Measurements from ENCODE around the gene HSDL2. TPM values are rescaled to one million over a fixed set of nuclear protein-coding genes. Genes with fewer than 3 reads are reported as not detected.
"Not testable (repeated sequence)": the region's sequence is repeated elsewhere in the genome, so short reads cannot be mapped to it uniquely, and the experiment has no call there.

The HSDL2 gene
- total RNA-seq, 6 experiments from 2014 or later = 31.7 to 38.6 (median 33.5) TPM

GRCh38 chr9:112366591-112366990 lies 13.3 kb upstream of the HSDL2 start:
- H3K27ac Mint-ChIP-seq = no peak overlapping the region
- TF ChIP-seq, protein P1, sequence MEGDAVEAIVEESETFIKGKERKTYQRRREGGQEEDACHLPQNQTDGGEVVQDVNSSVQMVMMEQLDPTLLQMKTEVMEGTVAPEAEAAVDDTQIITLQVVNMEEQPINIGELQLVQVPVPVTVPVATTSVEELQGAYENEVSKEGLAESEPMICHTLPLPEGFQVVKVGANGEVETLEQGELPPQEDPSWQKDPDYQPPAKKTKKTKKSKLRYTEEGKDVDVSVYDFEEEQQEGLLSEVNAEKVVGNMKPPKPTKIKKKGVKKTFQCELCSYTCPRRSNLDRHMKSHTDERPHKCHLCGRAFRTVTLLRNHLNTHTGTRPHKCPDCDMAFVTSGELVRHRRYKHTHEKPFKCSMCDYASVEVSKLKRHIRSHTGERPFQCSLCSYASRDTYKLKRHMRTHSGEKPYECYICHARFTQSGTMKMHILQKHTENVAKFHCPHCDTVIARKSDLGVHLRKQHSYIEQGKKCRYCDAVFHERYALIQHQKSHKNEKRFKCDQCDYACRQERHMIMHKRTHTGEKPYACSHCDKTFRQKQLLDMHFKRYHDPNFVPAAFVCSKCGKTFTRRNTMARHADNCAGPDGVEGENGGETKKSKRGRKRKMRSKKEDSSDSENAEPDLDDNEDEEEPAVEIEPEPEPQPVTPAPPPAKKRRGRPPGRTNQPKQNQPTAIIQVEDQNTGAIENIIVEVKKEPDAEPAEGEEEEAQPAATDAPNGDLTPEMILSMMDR (IDR thresholded peaks at IDR 0.05) = peak; percentile 48
- no peak overlapping the region for H3K4me3 Mint-ChIP-seq
- H3K27me3 Mint-ChIP-seq (ENCODE audit: insufficient read depth) = no peaks in the 10 kb centered on the region; the same call in 1 of the 2 replicates
- no peaks in the 10 kb centered on the region for H3K4me1 Mint-ChIP-seq (ENCODE audit: low read depth)
- no peak for DNase-seq
- no peaks in the 10 kb centered on the region; the same call in none of the 2 replicates for H3K36me3 Mint-ChIP-seq (ENCODE audit: low read depth)
- peaks cover 5% of the 10 kb centered on the region; the same call in 1 of the 2 replicates for H3K9me3 Mint-ChIP-seq

GRCh38 chr9:112367465-112367864 lies 12.4 kb upstream of the HSDL2 start:
- no peak for DNase-seq
- Mint-ChIP-seq H3K4me1 (ENCODE audit: low read depth) (no peaks in the 10 kb centered on the region), H3K36me3 (ENCODE audit: low read depth) (no peaks in the 10 kb centered on the region; the same call in none of the 2 replicates), H3K27ac (no peak overlapping the region), H3K27me3 (ENCODE audit: insufficient read depth) (peaks cover 1% of the 10 kb centered on the region), H3K9me3 (peaks cover 5% of the 10 kb centered on the region; the same call in 1 of the 2 replicates), H3K4me3 (no peak overlapping the region)
- TF ChIP-seq, protein P1 (IDR thresholded peaks at IDR 0.05) = no peak

DNA sequence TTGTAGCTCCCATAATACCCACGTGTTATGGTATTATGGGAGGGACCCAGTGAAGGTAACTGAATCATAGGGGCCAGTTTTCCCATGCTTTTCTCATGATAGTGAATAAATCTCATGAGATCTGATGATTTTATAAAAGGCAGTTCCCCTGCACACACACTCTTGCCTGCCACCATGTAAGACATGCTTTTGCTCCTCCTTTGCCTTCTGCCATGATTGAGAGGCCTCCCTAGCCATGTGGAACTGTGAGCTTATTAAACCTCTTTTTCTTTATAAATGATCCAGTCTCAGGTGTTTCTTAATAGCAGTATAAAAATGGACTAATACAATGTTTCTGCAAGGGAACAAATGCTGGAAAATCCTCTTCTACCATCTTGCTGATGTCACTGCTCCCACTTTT lies 10.1 kb upstream of the HSDL2 start:
- H3K4me1 Mint-ChIP-seq (ENCODE audit: low read depth) = no peaks in the 10 kb centered on the region
- H3K27ac Mint-ChIP-seq = no peak overlapping the region
- H3K36me3 Mint-ChIP-seq (ENCODE audit: low read depth) = no peaks in the 10 kb centered on the region; the same call in none of the 2 replicates
- no peak for DNase-seq
- TF ChIP-seq, protein P1 (IDR thresholded peaks at IDR 0.05) = no peak
- H3K4me3 Mint-ChIP-seq = no peak overlapping the region
- H3K27me3 Mint-ChIP-seq (ENCODE audit: insufficient read depth) = peaks cover 1% of the 10 kb centered on the region; the same call in 1 of the 2 replicates
- peaks cover 5% of the 10 kb centered on the region; the same call in 1 of the 2 replicates for H3K9me3 Mint-ChIP-seq

- Mint-ChIP-seq H3K27ac (no peak overlapping the region), H3K4me3 (no peak overlapping the region), H3K4me1 (ENCODE audit: low read depth) (no peaks in the 10 kb centered on the region), H3K9me3 (no peaks in the 10 kb centered on the region; the same call in 1 of the 2 replicates), H3K27me3 (ENCODE audit: insufficient read depth) (peaks cover 1% of the 10 kb centered on the region; the same call in 1 of the 2 replicates), H3K36me3 (ENCODE audit: low read depth) (peaks cover 4% of the 10 kb centered on the region)
- no peak for DNase-seq
- TF ChIP-seq, protein P1 (IDR thresholded peaks at IDR 0.05) = no peak
These were observed 8.8 kb upstream of the HSDL2 start for GRCh38 chr9:112371060-112371459.

- not testable (repeated sequence) for H3K36me3 Mint-ChIP-seq (ENCODE audit: low read depth); DNase-seq; H3K27me3 Mint-ChIP-seq (ENCODE audit: insufficient read depth); H3K4me3 Mint-ChIP-seq; H3K27ac Mint-ChIP-seq; H3K9me3 Mint-ChIP-seq
- peaks cover 20% of the 10 kb centered on the region for H3K4me1 Mint-ChIP-seq (ENCODE audit: low read depth)
These were observed 6.2 kb upstream of the HSDL2 start for GRCh38 chr9:112373666-112374065.

- H3K4me3 Mint-ChIP-seq; H3K36me3 Mint-ChIP-seq (ENCODE audit: low read depth); DNase-seq; H3K27ac Mint-ChIP-seq; H3K9me3 Mint-ChIP-seq; H3K27me3 Mint-ChIP-seq (ENCODE audit: insufficient read depth): not testable (repeated sequence)
- H3K4me1 Mint-ChIP-seq (ENCODE audit: low read depth) = peaks cover 26% of the 10 kb centered on the region
These were observed 5.7 kb upstream of the HSDL2 start for GRCh38 chr9:112374232-112374631.

All from HFFc6 (cell line).